ENCODE results near the gene MTHFSD. TPM values are rescaled to one million over a fixed set of nuclear protein-coding genes. Genes with fewer than 3 reads are reported as not detected.

Gene MTHFSD
- polyA plus RNA-seq, 1 donor, result 33.8 TPM

DNA sequence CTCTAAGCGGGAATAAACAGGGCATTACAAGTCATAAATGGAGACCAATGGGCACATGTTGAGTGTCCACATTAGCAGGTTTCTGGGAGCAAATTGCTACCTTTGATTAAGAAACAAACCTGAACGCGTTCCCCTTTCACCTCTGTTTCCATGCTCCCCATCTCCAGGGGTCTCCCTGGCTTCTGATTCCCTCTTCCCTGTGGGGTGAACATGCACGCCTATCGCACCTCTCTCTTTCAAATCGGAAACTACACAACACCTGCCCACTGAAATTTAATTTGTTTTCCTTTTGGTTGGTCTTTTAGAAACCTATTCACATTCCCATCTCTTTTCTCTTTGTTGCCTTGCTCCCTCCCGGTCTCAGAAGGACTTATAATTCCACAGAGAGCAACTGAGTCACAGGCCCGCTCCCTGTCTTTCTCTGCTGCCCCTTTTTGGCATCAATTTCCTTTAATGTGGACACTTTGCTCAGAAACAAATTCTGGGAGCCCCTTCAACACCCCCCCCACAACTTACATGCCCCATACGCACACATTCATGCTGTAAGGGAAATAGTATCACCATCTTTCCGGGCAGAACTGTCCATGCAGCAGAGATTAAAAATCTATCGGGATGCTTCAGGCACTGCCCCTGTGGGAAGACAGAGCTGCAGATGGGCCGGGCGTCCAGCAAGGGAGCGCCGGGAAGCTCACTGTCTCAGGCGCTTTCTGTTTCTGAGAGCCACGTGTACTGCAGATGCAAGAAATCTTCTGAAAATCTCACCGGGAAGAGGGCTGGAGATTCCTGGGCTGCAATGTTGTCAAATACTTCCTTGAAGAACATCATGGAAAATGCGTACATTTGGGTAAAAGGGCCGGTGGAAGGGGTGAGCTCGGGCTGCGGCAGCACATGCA, 51.9 kb downstream of the MTHFSD start:
- no peak for DNase-seq

DNA sequence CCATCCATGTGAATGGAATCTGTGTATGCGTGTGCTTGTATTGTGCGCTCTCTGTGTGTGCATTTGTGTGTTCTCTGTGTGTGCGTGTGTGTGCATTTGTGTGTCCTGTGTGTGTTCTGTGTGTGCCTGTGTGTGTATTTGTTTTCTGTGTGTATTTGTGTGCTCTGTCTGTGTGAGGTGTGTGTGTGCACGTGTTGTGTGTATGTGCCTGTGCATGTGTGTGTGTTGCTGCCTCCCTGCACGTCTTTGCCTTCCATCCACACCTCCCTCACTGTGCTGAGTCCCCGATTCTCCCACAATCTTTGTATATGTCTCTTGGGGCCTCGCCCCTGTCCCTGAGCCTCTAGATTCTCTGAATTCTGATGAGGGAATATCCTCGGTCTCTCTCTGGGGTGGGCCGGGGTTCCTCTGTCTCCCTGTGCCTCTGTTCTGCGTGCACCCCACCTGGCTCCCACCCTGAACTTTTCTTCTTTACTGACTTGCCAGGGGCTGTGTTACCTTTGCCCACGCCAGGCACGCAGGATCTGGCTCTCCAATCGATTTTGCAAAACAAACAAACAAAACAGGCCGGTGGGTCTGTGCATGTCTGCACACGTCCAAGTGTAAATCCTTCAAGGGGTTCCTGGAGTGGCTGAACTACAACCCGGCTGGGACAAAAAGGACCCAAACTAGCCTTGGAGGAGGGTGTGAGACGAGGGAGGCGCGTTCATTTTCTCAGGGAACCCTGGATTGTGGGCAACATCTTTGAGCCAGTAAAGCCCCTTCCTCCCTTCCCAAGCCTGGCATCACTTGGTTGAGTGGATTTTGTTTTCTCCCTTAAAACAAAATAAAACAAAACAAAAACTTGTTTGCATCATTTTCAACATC, 52.8 kb downstream of the MTHFSD start:
- DNase-seq, result no peak

DNA sequence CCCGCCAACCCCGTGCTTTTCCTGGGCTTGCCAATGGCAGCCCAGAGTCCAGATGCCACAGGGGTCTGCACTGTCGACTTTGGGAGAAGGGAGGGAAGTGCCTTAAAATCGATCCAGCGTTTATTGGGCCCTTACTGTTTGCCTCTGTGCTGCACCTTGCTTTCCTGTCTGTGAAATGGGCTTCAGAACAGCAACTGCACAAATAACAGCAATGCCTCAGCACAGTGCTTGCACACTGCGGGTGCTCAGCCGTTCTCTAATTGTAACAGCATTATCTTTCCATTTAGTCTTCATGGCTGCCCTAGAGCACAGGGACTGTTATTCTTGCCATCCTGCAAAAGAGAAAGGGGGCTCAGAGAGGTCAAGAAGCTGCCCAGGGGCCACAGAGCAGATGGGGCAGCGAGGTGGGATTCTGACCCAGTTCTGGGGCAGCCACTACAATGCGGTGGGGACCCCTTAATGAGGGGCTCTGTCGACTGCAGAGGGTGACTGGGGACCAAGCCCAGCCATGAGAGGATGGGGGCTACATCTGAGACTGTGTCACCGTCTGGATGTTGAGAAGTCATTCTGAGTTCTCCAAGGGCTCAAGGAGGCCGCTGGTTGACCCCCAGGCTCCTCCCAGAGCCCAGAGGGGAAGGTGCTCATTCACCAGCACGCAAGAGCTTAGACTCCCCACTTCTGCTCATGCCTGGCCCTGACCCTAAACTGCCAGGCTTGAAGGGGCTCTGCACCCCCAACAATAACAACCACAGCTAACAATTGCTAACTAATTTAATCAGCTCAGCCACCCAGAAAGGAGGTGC, 54.1 kb downstream of the MTHFSD start:
- no peak for DNase-seq

DNA sequence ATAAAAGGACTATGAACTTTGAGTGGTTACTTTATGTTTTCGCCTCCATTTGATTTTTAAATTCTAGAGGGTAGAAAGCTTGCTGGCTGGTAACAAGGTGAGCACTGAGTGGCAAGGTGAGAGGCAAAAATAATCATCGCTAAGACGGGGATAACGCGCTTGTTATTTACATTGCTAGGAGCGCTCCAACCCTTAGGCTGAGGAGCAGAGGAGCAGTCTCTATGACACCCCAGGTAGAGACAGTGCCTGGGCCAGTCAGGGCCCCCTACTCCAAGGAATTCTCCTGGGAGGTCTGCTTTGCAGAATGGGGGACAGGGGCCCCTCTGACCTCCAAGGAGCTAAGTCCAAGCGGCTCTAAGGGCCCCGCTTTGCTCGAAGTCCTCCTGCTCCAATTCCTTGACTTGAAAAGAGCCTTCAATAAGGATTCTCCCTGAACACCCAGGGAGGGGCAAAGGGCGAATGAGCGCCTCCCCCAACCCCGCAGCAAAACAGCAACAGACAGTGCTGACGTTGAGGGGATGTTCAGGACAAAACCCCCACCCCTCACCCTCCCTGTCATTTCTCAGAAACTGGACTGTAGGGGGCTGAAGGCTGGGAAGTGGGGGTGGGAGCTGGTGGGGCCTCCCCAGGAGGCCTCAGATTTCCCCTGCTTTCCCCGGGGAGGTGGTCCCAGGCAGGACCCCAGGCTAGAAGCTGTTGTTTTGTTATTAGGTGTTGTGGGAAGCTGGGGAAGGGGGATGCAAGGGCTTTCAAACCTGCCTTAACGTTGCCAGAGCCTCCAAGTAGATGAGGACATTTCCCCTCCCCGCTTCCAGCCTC, 54.9 kb downstream of the MTHFSD start:
- no peak for DNase-seq

DNA sequence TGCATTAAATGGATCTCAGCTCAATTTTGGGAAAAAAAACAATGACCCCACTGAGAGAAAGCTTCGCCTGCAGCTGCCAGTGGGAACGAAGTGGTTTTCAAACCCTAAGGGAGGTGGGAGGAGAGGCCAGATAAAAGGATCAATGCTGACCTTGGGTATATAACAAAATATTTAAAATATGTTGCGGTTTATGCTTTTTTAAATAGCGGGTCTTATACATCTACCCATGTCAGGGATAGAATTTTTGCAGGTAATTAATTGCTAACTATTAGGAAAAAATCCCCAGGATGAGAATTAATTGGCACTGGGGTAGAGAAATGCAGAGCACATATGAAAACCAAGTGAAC, 55.6 kb downstream of the MTHFSD start:
- DNase-seq, result no peak

DNA sequence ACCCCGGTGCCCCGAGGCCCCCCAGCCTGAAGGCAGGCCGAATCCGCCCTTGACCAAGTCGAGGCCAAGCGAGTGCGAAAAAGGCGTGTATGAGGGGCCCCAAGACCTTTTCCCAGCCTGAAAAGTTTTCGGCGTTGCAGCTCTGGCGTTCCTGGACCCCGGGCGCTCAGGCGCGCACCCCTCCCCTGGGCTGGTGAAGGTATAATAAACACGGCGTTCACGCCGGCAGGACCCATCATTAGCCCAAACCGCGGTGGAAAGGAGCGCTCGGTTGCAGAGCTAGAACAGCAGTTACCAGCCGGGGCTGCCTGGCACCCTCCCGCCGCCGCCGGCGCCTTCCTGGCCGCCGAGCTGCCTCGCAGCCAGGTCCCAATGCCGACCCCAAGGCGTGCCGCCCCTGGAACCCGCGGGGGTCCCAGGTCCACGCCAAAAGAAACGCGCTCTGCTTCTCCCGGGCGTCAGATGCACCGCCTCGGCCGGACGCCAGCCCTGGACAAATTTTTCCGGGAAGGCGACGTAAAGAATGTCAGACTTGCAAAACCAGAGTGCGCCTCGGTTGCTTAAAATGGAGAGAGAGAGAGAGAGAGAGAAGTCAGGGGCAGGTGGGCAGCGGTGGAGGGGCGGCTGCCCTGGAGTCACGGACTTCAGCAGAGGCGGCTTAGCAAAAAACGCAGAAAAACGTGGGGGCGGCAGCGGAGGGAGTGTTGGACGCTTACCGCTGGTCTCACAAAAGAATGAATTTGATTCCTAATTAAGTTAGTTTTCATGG, 56.2 kb downstream of the MTHFSD start:
- DNase-seq, result no peak

DNA sequence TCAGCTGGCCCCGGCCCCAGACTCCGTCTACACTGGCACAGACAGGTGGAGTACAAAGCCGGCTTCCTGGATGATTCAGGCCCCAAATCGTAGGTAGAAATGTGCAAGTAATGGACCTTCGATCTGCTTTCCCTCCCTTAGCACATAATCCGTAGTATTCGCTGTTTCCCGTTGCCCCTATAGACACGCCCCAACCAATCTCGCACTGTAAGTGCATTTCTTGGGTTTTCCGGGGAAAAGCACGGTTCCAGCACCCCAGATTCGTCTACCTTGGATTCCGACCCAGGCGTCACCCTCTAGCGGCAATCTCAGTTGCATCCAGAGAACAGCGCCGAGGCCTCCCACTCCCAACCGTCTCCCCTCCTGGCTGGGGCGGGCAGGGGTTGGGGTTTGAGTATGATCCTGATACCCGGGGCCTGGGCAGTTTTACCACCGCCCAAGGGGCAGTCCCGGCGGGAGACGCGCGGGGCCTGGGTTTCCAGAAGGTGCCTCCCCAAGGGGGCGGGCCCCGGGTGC, 56.8 kb downstream of the MTHFSD start:
- DNase-seq, result no peak

DNA sequence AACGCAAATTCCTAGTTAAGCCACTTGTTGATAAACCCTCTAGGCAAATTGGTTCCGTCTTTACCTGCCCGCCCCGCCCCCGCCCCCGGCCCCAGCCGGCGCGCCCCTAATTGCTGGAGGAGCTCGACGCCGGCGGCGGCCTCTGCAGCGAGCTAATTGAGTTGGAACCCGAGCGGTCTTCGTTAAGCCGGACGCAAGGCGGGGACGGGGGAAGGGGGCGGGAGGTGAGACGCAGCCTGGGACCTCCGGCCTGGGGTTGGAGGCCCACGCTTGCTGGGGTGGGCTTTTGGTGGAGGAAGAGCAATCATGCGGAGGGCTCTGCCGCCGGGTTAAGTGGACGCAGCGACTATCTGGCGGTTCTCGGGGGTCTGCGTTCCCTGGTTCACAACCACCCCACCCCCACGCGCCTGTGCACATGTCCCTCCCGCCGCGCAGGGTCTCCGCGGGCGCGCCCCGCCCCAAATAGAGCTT, 57.4 kb downstream of the MTHFSD start:
- no peak for DNase-seq

DNA sequence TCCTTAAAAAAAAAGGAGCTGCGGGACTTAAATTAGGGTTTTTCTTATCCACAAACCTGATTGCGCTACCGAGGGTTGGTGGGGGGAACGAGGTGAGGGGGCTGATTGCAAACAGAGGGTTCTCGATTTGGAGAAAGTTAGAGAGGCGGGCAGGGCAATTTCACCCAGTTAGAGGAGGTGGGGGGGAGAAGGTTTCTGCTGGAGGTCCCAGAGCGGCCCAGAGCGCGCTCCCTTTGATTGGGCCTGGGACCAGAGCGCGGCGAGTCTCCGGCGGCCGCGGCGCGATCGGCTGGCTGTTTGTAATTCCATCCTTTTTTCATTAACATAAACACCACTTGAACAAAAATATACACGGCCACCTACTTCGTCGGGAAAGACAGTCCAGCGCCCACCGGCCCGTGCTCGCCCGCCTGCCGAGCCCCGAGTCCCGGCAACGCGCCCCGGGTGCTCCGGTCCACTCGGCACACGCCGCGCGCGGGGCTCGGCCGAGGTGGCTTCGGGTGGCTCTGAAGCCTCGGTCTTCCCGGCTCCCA, 58.0 kb downstream of the MTHFSD start:
- no peak for DNase-seq

DNA sequence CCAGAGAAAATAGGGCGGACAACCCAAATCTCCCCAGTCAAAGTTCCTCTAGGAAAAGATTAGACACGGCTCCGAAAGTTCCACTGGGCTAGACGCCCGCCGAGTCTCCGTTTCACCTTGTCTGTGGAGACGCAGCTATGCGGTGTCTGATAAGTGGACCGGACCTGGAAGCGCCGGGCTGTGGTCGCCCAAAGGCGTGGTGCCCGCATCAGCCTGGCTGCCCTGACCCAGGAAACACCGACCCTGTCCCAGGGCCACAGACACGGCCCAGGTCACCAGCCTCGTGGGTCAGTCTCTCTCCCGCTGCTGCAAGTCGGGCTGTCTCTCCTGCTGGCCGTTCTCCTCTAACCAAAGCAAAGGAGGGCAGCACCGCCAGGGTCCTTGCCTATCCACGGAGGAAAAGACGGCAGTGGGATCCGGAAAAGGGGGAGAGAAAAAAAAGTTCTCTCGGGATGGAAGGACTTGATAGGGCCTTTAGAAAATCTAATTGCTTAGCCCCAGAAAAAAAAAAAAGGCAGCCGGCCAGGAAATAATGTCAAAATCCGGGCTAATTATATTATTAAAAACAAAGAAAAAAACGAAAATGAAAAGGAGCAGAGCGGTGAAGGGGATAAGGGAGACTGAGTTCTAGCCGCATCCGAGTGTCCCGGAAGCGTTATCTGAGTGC, 58.6 kb downstream of the MTHFSD start:
- no peak for DNase-seq

DNA sequence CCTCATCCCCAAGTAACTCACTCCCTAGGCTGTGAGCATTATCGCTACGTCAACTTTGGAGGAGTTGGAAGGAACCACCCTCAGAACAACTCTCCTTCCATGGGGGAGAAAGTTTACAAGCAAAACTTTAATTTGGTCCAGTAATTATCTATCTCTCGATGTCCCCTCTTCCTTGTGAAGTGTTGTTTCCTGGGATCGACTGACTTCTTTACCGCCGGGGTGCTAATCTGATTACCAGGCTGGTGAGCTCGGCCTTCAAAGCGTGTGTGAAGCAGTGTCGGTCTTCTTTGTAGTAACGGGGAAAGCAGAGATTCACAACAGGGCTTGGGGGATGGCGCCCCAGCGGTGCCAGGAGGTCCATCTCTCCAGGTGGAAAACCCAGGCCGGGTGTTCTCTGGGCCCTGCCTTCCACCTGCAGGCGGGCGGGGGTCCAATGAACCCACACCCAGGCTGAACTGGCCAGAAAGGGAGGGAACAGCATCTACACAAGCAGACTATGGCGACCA, 59.2 kb downstream of the MTHFSD start:
- no peak for DNase-seq

DNA sequence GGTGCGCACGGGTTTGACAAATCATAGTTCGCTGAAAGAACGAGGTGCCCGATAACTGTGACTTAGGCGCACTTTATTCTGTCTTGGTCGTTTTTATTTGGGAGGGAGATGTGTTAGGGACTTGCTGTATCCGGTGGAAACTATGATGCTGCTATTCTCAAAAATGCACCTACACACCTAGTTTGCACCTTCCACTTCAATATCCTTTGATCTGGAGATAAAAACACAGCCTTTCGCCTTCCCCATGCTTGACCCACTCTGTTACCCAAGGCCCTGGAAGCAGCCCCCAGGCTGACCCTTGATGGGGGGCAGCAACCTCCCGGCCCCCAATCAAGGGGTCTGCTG, 59.7 kb downstream of the MTHFSD start:
- no peak for DNase-seq

DNA sequence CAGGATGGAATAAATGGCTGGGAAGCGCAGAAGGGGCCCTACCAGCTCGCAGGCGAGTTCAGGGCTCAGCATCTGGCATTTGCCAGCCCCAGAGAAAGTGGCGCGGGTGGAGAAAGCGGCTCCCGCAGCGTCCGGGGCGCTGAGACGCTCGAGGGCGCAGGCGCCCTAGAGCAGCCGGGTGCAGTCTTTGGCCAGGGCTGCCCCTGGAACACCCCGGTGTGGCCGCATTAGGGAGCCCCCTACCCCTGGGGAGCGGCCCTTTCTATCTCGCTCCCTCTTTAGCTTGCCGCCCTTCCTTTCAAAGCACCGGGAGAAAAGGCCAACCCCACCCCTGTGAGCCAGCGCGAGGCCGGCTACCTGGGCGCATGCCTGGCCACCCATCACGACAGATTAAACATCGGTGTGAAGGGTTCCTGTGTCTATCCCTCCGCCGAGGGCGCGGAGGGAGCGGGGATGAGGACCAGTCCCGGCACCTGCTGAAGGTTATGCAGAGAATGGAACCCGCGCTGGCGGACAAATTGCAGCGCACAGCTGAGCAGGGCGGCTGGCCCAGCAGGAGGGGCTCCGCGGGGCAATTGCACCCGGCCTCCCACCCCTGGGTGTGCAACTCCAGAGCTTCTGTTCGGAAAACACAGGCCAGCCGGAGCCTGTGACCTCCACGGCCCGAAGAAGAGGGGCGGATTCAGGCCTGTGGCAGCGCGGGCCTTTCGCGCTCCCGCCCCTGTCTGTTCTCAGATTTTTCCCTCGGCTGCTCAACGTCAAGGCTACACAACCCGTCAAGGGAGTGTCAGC, 60.3 kb downstream of the MTHFSD start:
- DNase-seq, result no peak

DNA sequence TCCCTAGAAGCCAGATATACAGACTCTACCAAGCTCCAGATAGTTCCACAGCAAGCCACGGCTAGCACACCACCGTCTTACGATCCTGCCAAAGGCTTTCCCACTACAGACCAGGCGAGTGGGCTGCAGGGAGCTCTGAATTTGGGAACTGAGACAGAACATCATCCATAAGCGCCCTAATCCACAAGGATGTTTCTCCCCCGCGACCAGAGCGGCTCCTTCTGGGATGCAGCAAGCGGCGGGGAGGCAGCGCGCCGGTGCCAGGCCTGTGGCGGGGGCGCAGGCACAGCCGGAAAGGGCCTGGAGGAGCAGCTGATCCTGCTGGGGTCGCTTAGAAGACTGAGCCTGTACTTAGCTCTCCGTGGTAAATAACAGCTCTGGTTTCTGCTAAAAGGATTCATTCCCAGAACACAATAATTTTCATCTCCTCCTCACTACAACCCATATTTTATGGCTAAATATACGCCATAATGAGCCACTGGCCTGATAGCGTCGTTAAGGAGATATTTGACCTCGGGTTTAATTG, 60.9 kb downstream of the MTHFSD start:
- DNase-seq, result no peak

DNA sequence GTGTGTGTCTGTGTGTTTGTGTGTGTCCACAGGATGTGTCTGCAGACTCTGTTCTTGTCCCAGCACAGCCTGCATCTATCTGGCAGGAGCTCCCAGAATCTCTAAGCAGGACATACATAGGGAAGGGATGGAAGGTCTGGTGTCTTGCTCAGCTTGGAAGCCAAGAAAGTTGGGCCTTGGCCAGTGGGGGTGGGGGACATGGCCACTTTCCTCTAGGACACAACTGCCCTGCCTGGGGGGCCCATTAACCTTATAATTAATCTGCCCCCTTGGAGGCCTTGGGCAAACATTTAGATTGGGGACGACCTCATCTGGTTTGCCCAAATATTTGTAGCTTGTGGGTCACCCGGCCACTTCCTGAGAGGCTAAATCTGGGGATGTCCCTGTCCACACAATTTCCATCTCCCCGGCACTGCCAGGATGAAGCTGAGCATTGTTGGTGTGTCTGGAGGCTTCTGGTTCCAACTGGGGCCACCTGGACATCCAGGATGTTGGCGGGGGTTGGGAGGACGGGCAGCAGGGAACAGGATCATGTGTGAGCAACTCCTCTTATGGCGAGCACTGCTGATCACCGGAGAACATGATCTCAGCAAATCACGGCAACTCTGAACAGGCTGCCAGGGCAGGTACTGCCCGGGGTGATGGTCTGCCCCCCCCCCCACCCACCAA, 61.9 kb downstream of the MTHFSD start:
- DNase-seq, result no peak

DNA sequence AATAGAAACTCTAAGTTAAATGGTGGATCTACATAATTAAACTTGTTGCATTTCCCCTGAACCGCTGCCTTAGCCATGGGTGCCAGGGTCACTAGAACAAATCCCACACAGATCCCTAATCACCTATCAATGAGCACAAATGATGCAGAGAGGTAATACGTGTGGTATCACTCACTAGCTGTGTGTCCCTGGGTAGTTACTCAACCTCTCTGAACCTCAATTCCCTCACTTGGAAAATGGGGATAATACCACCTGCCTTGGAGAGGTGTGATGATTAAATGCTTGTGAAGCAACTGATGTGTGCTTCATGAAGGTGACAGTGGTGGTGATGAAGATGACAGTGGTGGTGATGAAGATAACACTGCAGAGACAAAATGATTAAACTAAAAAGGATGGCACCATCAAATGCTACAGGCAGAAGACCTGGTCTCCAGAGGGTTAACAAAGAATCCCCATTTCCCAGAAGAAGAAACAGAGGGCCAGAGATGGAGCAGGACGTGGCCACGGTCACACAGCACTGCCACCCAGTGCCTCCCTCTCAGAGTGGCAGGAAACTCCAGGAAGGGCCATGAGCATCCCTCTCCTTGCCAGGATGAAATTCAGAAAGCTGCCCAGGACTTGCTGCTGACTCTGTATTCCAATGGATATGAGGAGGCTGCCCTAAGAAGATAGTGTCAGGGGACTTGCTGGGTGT, 62.6 kb downstream of the MTHFSD start:
- no peak for DNase-seq

DNA sequence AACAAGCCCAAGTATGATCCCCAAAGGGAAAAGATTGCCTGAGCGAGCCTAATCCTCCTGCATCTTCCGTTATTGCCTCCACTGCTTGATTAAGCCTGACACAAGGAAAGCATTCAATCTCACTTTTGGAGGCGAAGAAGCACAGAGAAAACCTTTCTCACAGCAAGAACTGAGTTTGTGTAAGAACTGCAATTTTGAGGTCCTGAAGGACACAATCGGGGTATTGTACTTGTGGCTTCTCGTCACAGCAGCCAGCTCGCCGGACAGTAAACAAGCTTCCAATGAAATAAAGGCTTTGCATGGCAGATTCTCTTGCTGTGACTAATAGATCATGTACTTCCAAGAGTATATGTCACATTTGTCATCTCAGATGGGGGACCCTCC, 63.4 kb downstream of the MTHFSD start:
- DNase-seq, result no peak
